ENCODE results near the gene TRAPPC2.

DNA sequence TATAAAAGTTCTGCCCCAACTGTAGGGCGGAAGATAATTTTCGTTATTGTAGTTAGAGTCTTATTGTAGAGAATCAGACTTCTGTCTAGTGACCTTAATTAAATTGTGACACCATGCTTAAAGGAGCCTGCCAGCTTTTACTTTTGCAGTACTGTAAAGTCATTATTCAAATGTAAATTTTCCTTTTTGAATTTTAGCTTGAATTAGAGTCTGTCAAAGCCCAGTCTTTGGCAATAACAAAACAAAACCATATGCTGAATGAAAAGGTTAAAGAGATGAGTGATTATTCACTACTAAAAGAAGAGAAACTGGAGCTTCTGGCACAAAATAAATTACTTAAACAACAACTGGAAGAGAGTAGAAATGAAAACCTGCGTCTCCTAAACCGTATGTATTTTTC is 22.0 kb upstream of the TRAPPC2 start:
- no peak for TF ChIP-seq CTCF (IDR thresholded peaks at IDR 0.05)
- no peak for TF ChIP-seq FOXJ3 (CRISPR knock-in tag; IDR thresholded peaks at IDR 0.05; ENCODE audit: borderline replicate concordance)
- no peak for TF ChIP-seq SP1 (CRISPR knock-in tag; conservative IDR thresholded peaks at IDR 0.05)
- TF ChIP-seq ESRRA (CRISPR knock-in tag; IDR thresholded peaks at IDR 0.05; ENCODE audit: borderline replicate concordance), result no peak
- TF ChIP-seq FOXK1 (CRISPR knock-in tag; IDR thresholded peaks at IDR 0.05), result no peak
- TF ChIP-seq ZNF263 (CRISPR knock-in tag; IDR thresholded peaks at IDR 0.05; ENCODE audit: low read depth), result no peak
- no peak for TF ChIP-seq NR3C1 (CRISPR knock-in tag; conservative IDR thresholded peaks at IDR 0.05; ENCODE audit: low read depth)
- TF ChIP-seq, protein P1, sequence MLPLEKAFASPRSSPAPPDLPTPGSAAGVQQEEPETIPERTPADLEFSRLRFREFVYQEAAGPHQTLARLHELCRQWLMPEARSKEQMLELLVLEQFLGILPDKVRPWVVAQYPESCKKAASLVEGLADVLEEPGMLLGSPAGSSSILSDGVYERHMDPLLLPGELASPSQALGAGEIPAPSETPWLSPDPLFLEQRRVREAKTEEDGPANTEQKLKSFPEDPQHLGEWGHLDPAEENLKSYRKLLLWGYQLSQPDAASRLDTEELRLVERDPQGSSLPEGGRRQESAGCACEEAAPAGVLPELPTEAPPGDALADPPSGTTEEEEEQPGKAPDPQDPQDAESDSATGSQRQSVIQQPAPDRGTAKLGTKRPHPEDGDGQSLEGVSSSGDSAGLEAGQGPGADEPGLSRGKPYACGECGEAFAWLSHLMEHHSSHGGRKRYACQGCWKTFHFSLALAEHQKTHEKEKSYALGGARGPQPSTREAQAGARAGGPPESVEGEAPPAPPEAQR (CRISPR knock-in tag; IDR thresholded peaks at IDR 0.05), result no peak
- TF ChIP-seq ETV6 (CRISPR knock-in tag; IDR thresholded peaks at IDR 0.05), result no peak
- TF ChIP-seq CREB1 (CRISPR knock-in tag; IDR thresholded peaks at IDR 0.05), result no peak
- TF ChIP-seq, protein P2, sequence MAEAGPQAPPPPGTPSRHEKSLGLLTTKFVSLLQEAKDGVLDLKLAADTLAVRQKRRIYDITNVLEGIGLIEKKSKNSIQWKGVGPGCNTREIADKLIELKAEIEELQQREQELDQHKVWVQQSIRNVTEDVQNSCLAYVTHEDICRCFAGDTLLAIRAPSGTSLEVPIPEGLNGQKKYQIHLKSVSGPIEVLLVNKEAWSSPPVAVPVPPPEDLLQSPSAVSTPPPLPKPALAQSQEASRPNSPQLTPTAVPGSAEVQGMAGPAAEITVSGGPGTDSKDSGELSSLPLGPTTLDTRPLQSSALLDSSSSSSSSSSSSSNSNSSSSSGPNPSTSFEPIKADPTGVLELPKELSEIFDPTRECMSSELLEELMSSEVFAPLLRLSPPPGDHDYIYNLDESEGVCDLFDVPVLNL (CRISPR knock-in tag; IDR thresholded peaks at IDR 0.05; ENCODE audit: borderline replicate concordance, low read depth), result no peak
- TF ChIP-seq JUN (CRISPR knock-in tag; IDR thresholded peaks at IDR 0.05), result no peak
- TF ChIP-seq, protein P3, sequence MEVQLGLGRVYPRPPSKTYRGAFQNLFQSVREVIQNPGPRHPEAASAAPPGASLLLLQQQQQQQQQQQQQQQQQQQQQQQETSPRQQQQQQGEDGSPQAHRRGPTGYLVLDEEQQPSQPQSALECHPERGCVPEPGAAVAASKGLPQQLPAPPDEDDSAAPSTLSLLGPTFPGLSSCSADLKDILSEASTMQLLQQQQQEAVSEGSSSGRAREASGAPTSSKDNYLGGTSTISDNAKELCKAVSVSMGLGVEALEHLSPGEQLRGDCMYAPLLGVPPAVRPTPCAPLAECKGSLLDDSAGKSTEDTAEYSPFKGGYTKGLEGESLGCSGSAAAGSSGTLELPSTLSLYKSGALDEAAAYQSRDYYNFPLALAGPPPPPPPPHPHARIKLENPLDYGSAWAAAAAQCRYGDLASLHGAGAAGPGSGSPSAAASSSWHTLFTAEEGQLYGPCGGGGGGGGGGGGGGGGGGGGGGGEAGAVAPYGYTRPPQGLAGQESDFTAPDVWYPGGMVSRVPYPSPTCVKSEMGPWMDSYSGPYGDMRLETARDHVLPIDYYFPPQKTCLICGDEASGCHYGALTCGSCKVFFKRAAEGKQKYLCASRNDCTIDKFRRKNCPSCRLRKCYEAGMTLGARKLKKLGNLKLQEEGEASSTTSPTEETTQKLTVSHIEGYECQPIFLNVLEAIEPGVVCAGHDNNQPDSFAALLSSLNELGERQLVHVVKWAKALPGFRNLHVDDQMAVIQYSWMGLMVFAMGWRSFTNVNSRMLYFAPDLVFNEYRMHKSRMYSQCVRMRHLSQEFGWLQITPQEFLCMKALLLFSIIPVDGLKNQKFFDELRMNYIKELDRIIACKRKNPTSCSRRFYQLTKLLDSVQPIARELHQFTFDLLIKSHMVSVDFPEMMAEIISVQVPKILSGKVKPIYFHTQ (CRISPR knock-in tag; IDR thresholded peaks at IDR 0.05), result no peak

All from WTC11 (cell line).